ENCODE measurements around the gene NACC2.

The NACC2 gene

GRCh38 chr9:135957431-135957830, 137.7 kb downstream of the NACC2 start:
- DNase-seq (ENCODE audit: low spot score), result no peak

GRCh38 chr9:135956802-135957174, 138.3 kb downstream of the NACC2 start:
- DNase-seq (ENCODE audit: low spot score), result no peak
